HepG2 (cell line): ENCODE results near the gene PCDHGA7. TPM values are rescaled to one million over a fixed set of nuclear protein-coding genes. Genes with fewer than 3 reads are reported as not detected.

Source experiments
- ATAC-seq: fragments of 200-7000 bp; cut with Tn5 transposase; 3 replicates; pipeline ENCODE4 v1.9.1; 2020; ENCODE audit warnings: mild to moderate bottlenecking, moderate library complexity
- BruUV-seq: library from RNA; stranded (reverse); fragments of 400-500 nt; replicated peaks from 2 replicates; lab custom pipeline; 2021; lab: Mats Ljungman, UMichigan
- CTCF ChIA-PET: fragments of 300-600 bp; formaldehyde crosslinking; extraction: SDS; loops from one replicate; lab custom pipeline; 2021; ENCODE audit warnings: low total read pairs, inconsistent platforms, low intra/inter-chr PET ratio; lab: Yijun Ruan, JAX
- POLR2A ChIA-PET: fragments of 350-600 bp; sonication (Branson Sonifier 250); formaldehyde crosslinking; loops from one replicate; lab custom pipeline; 2020; ENCODE audit warnings: antibody characterized with exemption, inconsistent platforms; lab: Yijun Ruan, JAX
- DNase-seq: peaks from one replicate; pipeline ENCODE4 v3.0.0-alpha.2; 2015; ENCODE audit warnings: low spot score
- FAIRE-seq: peaks from 3 replicates; lab custom pipeline; 2011; peaks lifted over from hg19 to GRCh38; lab: Jason Lieb, UNC
- H2AFZ ChIP-seq: one replicate; pipeline ENCODE4 v1.6.1; 2011; ENCODE audit warnings: low read length, inconsistent platforms
- H3K27ac ChIP-seq: fragments of 300-600 bp; 3 replicates; pipeline ENCODE4 v1.8.0; 2011; ENCODE audit warnings: mixed run types, mild to moderate bottlenecking, mixed read lengths, low read length, inconsistent platforms; ENCODE audit not compliant: insufficient read depth; ENCODE audit errors: extremely low read length
- H3K27me3 ChIP-seq, 2 experiments: fragments of 200-600 bp in 1 of 2; 2 replicates in 1 of 2; 3 replicates in 1 of 2; pipeline versions ENCODE4 v1.6.0 to v1.8.0; 2011; ENCODE audit warnings: low read length in 2 of 2, mild to moderate bottlenecking in 2 of 2, moderate library complexity in 2 of 2, inconsistent platforms in 1 of 2; ENCODE audit not compliant: insufficient read depth in 2 of 2, control insufficient read depth in 1 of 2
- H3K36me3 ChIP-seq, 2 experiments: fragments of 200-600 bp in 1 of 2; replicated peaks in 1 of 2; 2 replicates in 1 of 2; 3 replicates in 1 of 2; pipeline versions ENCODE4 v1.5.1 to v1.8.0; 2011; ENCODE audit warnings: low read length in 2 of 2, inconsistent platforms in 1 of 2; ENCODE audit not compliant: insufficient read depth in 2 of 2, control insufficient read depth in 1 of 2
- H3K4me1 ChIP-seq: 2 replicates; pipeline ENCODE4 v1.5.1; 2012; ENCODE audit warnings: low read length, inconsistent platforms; ENCODE audit not compliant: insufficient read depth
- H3K4me2 ChIP-seq: 2 replicates; pipeline ENCODE4 v1.6.0; 2011; ENCODE audit warnings: low read depth, low read length, inconsistent platforms
- H3K4me3 ChIP-seq, 3 experiments: fragments of 200-600 bp in 1 of 3; sonication (generic), shearing (Covaris generic) in 1 of 3; replicated peaks in 1 of 3; 2 replicates each; pipeline ENCODE4 v1.5.1; 2011 to 2016; ENCODE audit warnings: low read length in 3 of 3, inconsistent platforms in 2 of 3, low read depth in 2 of 3, mild to moderate bottlenecking in 2 of 3, control low read depth in 1 of 3, mixed read lengths in 1 of 3; ENCODE audit not compliant: insufficient read depth in 1 of 3
- H3K79me2 ChIP-seq: one replicate; pipeline ENCODE4 v1.6.1; 2011; ENCODE audit warnings: low read length, inconsistent platforms; ENCODE audit not compliant: insufficient read depth
- H3K9ac ChIP-seq: 2 replicates; pipeline ENCODE4 v1.6.0; 2011; ENCODE audit warnings: mild to moderate bottlenecking, low read depth, low read length, inconsistent platforms; ENCODE audit not compliant: insufficient read depth
- H3K9me3 ChIP-seq: 2 replicates; pipeline ENCODE4 v1.5.1; 2012; ENCODE audit warnings: mild to moderate bottlenecking, low read length
- H4K20me1 ChIP-seq: 2 replicates; pipeline ENCODE4 v1.6.0; 2011; ENCODE audit warnings: inconsistent platforms, mild to moderate bottlenecking, low read length, moderate library complexity; ENCODE audit not compliant: insufficient read depth
- FOXK1 ChIP-seq: sonication (generic); formaldehyde crosslinking; IDR thresholded peaks from 2 replicates; pipeline ENCODE4 v1.4.0; 2020; ENCODE audit warnings: low read depth, missing genetic modification reagents, borderline replicate concordance
- HDAC6 ChIP-seq: fragments of 200-600 bp; sonication (generic); IDR thresholded peaks from 2 replicates; pipeline ENCODE4 v1.7.0; 2017; ENCODE audit warnings: mild to moderate bottlenecking, antibody characterized with exemption, low read length, low read depth
- HNRNPK ChIP-seq: fragments of 200-400 bp; formaldehyde crosslinking; IDR thresholded peaks from 2 replicates; pipeline ENCODE4 v1.6.1; 2018; ENCODE audit warnings: low read length, low read depth, moderate library complexity, mild to moderate bottlenecking; ENCODE audit not compliant: poor library complexity, severe bottlenecking
- PAF1 ChIP-seq: IDR thresholded peaks from 2 replicates; pipeline ENCODE4 v1.6.1; 2016; ENCODE audit warnings: missing genetic modification reagents, missing compliant biosample characterization
- PHF21A ChIP-seq: sonication (generic); formaldehyde crosslinking; IDR thresholded peaks from 2 replicates; pipeline ENCODE4 v1.5.0; 2020; ENCODE audit warnings: mild to moderate bottlenecking, missing genetic modification reagents
- STAG1 ChIP-seq: sonication (generic); formaldehyde crosslinking; IDR thresholded peaks from 2 replicates; pipeline ENCODE4 v1.4.0; 2020; ENCODE audit warnings: missing genetic modification reagents
- ZNF703 ChIP-seq: sonication (generic); formaldehyde crosslinking; IDR thresholded peaks from 2 replicates; pipeline ENCODE4 v1.5.1; 2020; ENCODE audit warnings: missing genetic modification reagents, mild to moderate bottlenecking, moderate library complexity, borderline replicate concordance
- WGBS: methylation state at CpG from one replicate; pipeline ENCODE4 v1.1.6; 2017; ENCODE audit warnings: low lambda C conversion rate; 5-methylcytosine and 5-hydroxymethylcytosine counted together
- in situ Hi-C: cut with HindIII; loops from 2 replicates; pipeline ENCODE4 v1.10.0; 2017; ENCODE audit warnings: low pct_unique_long_range_greater_than_20kb; ENCODE audit not compliant: extremely low pct_ligation_motif_present
- intact Hi-C: fragments of 100-400 bp; cut with micrococcal nuclease; formaldehyde crosslinking; loops from one replicate; pipeline ENCODE4 v1.10.0; 2022; ENCODE audit not compliant: unreplicated experiment
- polyA plus RNA-seq, 8 experiments: library from polyadenylated mRNA; depleted of rRNA in 3 of 8; stranded (reverse) in 7 of 8; unstranded in 1 of 8; fragments of >200 nt; fragmentation: Illumina TruSeq in 4 of 8; extraction: Trizol in 4 of 8; gene quantifications; 2 replicates each; pipeline versions ENCODE4 v1.2.1 to v1.2.3, GENCODE V29; 2011 to 2016; ENCODE audit warnings: low read depth in 4 of 8, missing spikeins in 1 of 8, mixed read lengths in 1 of 8; ENCODE audit not compliant: insufficient read depth in 1 of 8
- total RNA-seq, 5 experiments: library from RNA; depleted of rRNA; stranded (reverse); fragments of >200 nt; fragmentation: Illumina TruSeq; extraction: Trizol; gene quantifications; 2 replicates each; pipeline ENCODE4 v1.2.3, GENCODE V29; 2016; ENCODE audit warnings: low read depth in 1 of 5
- TF ChIP-seq, protein P1 (sequence below): IDR thresholded peaks from 2 replicates; pipeline ENCODE4 v1.6.1; 2016; ENCODE audit warnings: missing genetic modification reagents, missing compliant biosample characterization
- TF ChIP-seq, protein P2 (sequence below): sonication (generic); formaldehyde crosslinking; IDR thresholded peaks from 2 replicates; pipeline ENCODE4 v1.5.0; 2020; ENCODE audit warnings: mild to moderate bottlenecking, missing genetic modification reagents, moderate library complexity

The PCDHGA7 gene
- total and polyA plus RNA-seq, 2 of the 13 experiments (the other 11 are each of a cell fraction or from before 2014, with no cell fraction given), result 0.11 to 0.31 TPM

- H2AFZ ChIP-seq, result no peak within 1 kb of the TSS
- CTCF ChIA-PET, result interaction anchor here (0.9 kb wide), 1 partner anchor 217 kb away, joined by 3 read pairs; no protein-coding TSS in a partner anchor
Measured at GRCh38 chr5:141343242-141343952, 39.1 kb upstream of the PCDHGA7 start, which contains the start of gene PCDHGA3. Gene PCDHGA3 (plus strand): TSS chr5:141343829. CDS start chr5:141344034, 205 bp downstream.

GRCh38 chr5:141343953-141344463 lies 38.5 kb upstream of the PCDHGA7 start:
- Histone ChIP-seq H3K4me1 (no peaks in the 10 kb centered on the region), H4K20me1 (no peaks in the 10 kb centered on the region), H3K27me3 (no peaks in the 10 kb centered on the region), H3K27ac (no peak overlapping the region), H3K79me2 (no peaks in the 10 kb centered on the region), H3K9me3 (peaks cover 23% of the 10 kb centered on the region), H3K4me2 (no peak overlapping the region), H3K4me3 (no peak overlapping the region), H3K36me3 (no peaks in the 10 kb centered on the region), H2AFZ (no peak overlapping the region), H3K9ac (no peak overlapping the region)
- ATAC-seq, result no peak
- FAIRE-seq, result no peak
- ChIA-PET CTCF (interaction anchor here (0.9 kb wide), 1 partner anchor 217 kb away, joined by 3 read pairs; no protein-coding TSS in a partner anchor), POLR2A (no interaction called here)
- DNase-seq, result no peak
- BruUV-seq, result no TSS peak
- in situ Hi-C loops (no loop called here), intact Hi-C loops (no loop called here)
- 71% methylated on average over 31 of the region's 31 CpGs for WGBS
- TF ChIP-seq PHF21A (CRISPR knock-in tag) (no peak), PAF1 (CRISPR knock-in tag) (no peak), HDAC6 (no peak), ZNF703 (CRISPR knock-in tag) (no peak), HNRNPK (no peak)
- TF ChIP-seq, protein P1, sequence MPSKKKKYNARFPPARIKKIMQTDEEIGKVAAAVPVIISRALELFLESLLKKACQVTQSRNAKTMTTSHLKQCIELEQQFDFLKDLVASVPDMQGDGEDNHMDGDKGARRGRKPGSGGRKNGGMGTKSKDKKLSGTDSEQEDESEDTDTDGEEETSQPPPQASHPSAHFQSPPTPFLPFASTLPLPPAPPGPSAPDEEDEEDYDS (CRISPR knock-in tag), result no peak

More at GRCh38 chr5:141343242-141343952, 39.1 kb upstream of the PCDHGA7 start, which contains the start of gene PCDHGA3:
- Histone ChIP-seq H4K20me1 (no peaks in the 10 kb centered on the region), H3K4me1 (no peaks in the 10 kb centered on the region), H3K9ac (no peak within 1 kb of the TSS), H3K27ac (no peak within 1 kb of the TSS), H3K27me3 (no peaks in the 10 kb centered on the region), H3K36me3 (no peaks in the 10 kb centered on the region), H3K79me2 (no peaks in the 10 kb centered on the region), H3K4me3 (no peak within 1 kb of the TSS), H3K9me3 (peaks cover 29% of the 10 kb centered on the region), H3K4me2 (no peak within 1 kb of the TSS)
- intact Hi-C loops (no loop called here), in situ Hi-C loops (no loop called here)
- TF ChIP-seq STAG1 (CRISPR knock-in tag), result peak; percentile 21; the same call in 1 of the 2 replicates
- no peak for TF ChIP-seq FOXK1 (CRISPR knock-in tag)
- TF ChIP-seq, protein P2, sequence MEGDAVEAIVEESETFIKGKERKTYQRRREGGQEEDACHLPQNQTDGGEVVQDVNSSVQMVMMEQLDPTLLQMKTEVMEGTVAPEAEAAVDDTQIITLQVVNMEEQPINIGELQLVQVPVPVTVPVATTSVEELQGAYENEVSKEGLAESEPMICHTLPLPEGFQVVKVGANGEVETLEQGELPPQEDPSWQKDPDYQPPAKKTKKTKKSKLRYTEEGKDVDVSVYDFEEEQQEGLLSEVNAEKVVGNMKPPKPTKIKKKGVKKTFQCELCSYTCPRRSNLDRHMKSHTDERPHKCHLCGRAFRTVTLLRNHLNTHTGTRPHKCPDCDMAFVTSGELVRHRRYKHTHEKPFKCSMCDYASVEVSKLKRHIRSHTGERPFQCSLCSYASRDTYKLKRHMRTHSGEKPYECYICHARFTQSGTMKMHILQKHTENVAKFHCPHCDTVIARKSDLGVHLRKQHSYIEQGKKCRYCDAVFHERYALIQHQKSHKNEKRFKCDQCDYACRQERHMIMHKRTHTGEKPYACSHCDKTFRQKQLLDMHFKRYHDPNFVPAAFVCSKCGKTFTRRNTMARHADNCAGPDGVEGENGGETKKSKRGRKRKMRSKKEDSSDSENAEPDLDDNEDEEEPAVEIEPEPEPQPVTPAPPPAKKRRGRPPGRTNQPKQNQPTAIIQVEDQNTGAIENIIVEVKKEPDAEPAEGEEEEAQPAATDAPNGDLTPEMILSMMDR (CRISPR knock-in tag), result peak; percentile 45
- BruUV-seq, result no TSS peak
- FAIRE-seq (no peak), DNase-seq (no peak), ATAC-seq (no peak)
- WGBS, result 10% methylated on average over 9 of the region's 9 CpGs
- POLR2A ChIA-PET, result no interaction called here
